ENCODE measurements around the gene ABLIM1.

The ABLIM1 gene

GRCh38 chr10:114526504-114527238, 131.4 kb downstream of the ABLIM1 start:
- peak overlapping the region; percentile 93 for H3K27ac ChIP-seq
- TF ChIP-seq CTCF (IDR thresholded peaks at IDR 0.05): no peak
- TF ChIP-seq ZFX (IDR thresholded peaks at IDR 0.05; ENCODE audit: borderline replicate concordance): no peak

DNA sequence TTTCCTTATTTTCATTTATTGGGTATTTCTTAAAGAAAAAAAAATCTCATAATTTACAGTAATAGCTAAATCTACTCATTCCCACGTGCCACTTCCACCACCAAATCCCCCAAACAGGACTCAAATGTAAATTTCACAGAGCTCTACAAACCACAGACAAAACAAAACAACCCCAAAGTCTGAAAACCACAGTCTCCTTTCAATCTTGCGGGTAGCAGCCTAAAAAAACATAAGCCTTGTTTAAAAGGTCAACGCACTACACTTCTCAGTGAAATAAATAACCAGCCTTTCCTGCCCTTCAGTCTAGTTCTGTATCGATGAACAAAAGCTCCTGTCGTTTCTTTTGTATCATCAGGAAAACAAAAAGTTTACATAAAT, 132.0 kb downstream of the ABLIM1 start:
- H3K27ac ChIP-seq: peak overlapping the region; percentile 93

DNA sequence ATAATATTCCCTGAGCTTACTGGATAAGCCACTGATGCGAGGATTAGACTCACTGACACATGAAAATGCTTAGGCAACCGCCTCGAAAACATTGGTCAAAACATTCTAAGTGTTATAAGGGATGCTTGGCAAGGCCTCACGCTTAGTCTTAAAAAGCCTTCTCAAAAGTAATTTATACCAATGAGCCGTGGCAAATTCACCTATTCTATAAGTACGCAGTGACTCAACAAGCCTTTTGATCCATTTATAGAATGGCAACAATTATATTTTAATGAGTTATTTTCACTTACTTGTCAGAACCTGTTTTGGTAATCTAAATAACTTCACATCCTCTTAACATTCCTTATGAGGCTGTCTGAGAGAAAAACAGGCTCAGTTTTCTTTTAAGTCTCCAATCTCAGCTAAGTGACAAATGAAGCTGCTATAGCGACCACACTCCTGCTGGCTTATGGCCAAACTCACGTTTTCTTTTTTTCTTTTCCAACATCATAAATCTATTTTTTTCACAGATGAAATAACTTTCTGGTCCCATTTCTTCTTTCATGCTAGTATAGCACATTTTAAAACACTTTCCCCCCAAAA, 132.6 kb downstream of the ABLIM1 start:
- TF ChIP-seq ZFX (IDR thresholded peaks at IDR 0.05; ENCODE audit: borderline replicate concordance) (no peak), CTCF (IDR thresholded peaks at IDR 0.05) (no peak)
- H3K27ac ChIP-seq: peak overlapping the region; percentile 93

More for the DNA sequence above, 132.0 kb downstream of the ABLIM1 start:
- TF ChIP-seq CTCF (IDR thresholded peaks at IDR 0.05): no peak
- TF ChIP-seq ZFX (IDR thresholded peaks at IDR 0.05; ENCODE audit: borderline replicate concordance): no peak

DNA sequence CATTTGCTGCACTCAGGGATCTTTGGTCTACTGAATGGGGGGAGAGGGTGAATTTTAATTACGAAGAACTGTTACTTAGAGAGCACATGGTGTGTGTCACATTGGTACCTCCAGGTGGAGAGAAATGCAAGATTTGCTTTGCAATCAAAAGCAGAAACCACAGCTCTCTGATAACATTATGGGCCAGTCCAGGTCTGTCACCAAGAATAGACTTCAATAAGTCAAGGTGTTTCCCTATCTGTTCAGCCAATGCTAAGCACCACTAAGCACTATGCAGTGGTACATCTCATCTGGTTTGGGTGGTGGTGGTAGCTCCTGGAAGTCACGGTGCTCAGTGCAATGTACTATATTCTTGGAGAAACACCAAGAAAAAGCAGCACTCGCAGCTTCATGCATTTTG, 134.2 kb downstream of the ABLIM1 start:
- TF ChIP-seq ZFX (IDR thresholded peaks at IDR 0.05; ENCODE audit: borderline replicate concordance) (no peak), CTCF (IDR thresholded peaks at IDR 0.05) (no peak)
- no peak overlapping the region for H3K27ac ChIP-seq

DNA sequence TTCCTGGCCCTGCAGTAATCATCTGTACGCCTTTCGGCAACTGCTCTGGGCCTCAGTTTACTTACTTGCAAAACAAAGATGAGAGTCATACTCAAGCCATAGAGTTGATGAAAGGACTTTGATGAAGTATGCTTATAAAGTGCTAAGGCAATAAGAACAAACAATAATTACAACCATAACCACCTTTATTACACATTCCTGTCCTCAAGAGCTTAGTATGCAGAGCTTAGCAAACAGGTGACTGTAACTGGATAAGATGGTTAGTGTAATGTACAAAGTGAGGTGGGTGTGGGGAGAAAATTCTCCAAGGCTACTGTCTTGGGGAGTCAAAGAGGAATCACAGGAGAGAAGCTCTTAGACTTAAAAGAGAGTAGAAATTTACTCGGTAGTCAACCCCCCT, 136.8 kb downstream of the ABLIM1 start:
- TF ChIP-seq ZFX (IDR thresholded peaks at IDR 0.05; ENCODE audit: borderline replicate concordance): no peak
- TF ChIP-seq CTCF (IDR thresholded peaks at IDR 0.05): no peak
- peak overlapping the region; percentile 85; the same call in 1 of the 2 replicates for H3K27ac ChIP-seq

DNA sequence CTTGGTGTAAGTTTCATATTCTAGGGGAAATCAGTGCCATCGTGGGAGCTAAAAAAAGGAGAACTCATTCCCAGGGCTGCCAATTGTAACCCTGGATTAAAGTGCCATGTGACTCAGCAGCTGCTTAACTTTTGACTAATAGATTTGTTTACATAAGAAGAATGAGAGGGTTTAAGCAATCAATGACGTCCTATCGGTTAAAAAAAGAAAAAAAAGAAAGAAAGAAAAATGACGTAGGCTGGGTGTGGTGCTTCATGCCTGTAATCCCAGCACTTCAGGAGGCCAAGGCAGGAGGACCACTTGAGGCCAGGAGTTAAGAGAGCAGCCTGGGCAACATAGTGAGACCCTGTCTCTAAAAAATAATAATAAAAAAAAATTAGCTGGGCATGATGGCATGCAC, 137.6 kb downstream of the ABLIM1 start:
- TF ChIP-seq CTCF (IDR thresholded peaks at IDR 0.05) (no peak), ZFX (IDR thresholded peaks at IDR 0.05; ENCODE audit: borderline replicate concordance) (no peak)
- H3K27ac ChIP-seq: peak overlapping the region; percentile 85

DNA sequence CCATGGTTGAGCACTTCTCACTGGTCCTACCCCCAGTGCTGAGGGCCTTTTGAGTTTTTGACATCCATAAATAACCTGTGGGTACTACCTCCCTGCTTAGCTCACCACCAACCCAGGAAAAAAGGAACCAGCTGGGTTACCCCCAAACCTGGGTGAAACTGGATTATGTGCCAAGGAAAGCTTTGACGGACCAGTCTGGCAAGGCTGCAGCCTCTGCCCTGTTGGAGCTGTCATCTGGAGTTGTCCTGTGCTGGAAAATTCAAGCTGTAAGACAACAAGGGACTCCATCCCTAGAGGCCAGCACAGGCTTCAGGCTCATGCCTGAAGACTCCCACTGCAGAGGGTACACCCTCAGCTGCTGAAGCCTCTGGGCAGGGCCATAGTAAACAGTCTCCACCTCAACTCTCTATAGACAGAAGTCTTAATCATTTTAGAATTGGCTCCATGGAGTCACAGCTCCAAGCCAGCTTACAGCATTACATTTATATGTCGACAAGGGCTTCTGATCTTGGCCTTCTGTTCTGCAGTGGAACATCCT, 138.2 kb downstream of the ABLIM1 start:
- H3K27ac ChIP-seq: peak overlapping the region; percentile 85
- TF ChIP-seq CTCF (IDR thresholded peaks at IDR 0.05) (no peak), ZFX (IDR thresholded peaks at IDR 0.05; ENCODE audit: borderline replicate concordance) (no peak)

Measured in 22Rv1 (cell line).